Pancreas (tissue), 10 donors: ENCODE results near the gene ZDHHC7. TPM values are rescaled to one million over a fixed set of nuclear protein-coding genes. Genes with fewer than 3 reads are reported as not detected.

Source experiments
- ATAC-seq, 4 donors: fragments of 200-7000 bp; cut with Tn5 transposase; one replicate each; pipeline versions ENCODE4 v1.8.0 to v1.9.1; 2020; ENCODE audit warnings: mild to moderate bottlenecking in 4 of 4, moderate library complexity in 4 of 4
- DNase-seq, 6 donors: peaks; one replicate each; pipeline ENCODE4 v3.0.0-alpha.2; 2020
- FAIRE-seq: peaks from 2 replicates; lab custom pipeline; 2012; peaks lifted over from hg19 to GRCh38; lab: Jason Lieb, UNC
- H3K27ac ChIP-seq, 4 donors: fragments of 200-600 bp; sonication (generic); 1 replicate in 3 of 4; 2 replicates in 1 of 4; pipeline versions ENCODE4 v1.5.0 to v1.8.0; 2020
- H3K27me3 ChIP-seq, 4 donors: fragments of 200-600 bp; one replicate each; pipeline ENCODE4 v1.8.0; 2021
- H3K36me3 ChIP-seq, 3 donors: fragments of 200-600 bp; sonication (generic) in 1 of 3; one replicate each; pipeline versions ENCODE4 v1.5.0 to v1.8.0; 2020 to 2021
- H3K4me1 ChIP-seq, 3 donors: fragments of 200-600 bp; one replicate each; pipeline ENCODE4 v1.8.0; 2021
- H3K4me3 ChIP-seq, 4 donors: fragments of 200-600 bp; sonication (generic) in 2 of 4; one replicate each; pipeline versions ENCODE4 v1.5.0 to v1.8.0; 2020 to 2021
- H3K9me3 ChIP-seq, 4 donors: fragments of 200-600 bp; one replicate each; pipeline ENCODE4 v1.8.0; 2021
- CTCF ChIP-seq, 4 donors: fragments of 200-600 bp; sonication (generic) in 3 of 4; IDR thresholded peaks; one replicate each; pipeline versions ENCODE4 v1.5.0 to v1.8.0; 2021; ENCODE audit warnings: antibody characterized with exemption in 4 of 4
- WGBS, 2 donors: extraction: QIAGEN DNeasy Blood & Tissue Kit; methylation state at CpG; one replicate each; pipeline ENCODE4 v1.1.7; 2013; 5-methylcytosine and 5-hydroxymethylcytosine counted together
- intact Hi-C, 3 donors: fragments of 100-400 bp; cut with DNase I; formaldehyde crosslinking; loops; one replicate each; pipeline versions ENCODE4 v1.11.1 to v1.14.2; 2022
- polyA plus RNA-seq, 2 donors: library from polyadenylated mRNA; stranded (reverse); fragments of 200-250 nt; gene quantifications; one replicate each; pipeline ENCODE4 v1.2.3, GENCODE V29; 2013
- total RNA-seq, 6 donors: library from RNA; stranded (reverse); fragmentation: NEBNext Ultra II Directional in 4 of 6; extraction: Animal tissue kit (Norgen Biotek cat#: 25700) in 4 of 6; gene quantifications; one replicate each; pipeline versions ENCODE4 v1.2.1 to v1.2.4, GENCODE V29; 2021 to 2023
- donor health status: healthy with polysubstance abuse.
- donor health status: DM: no; HTN: no; CAD: no; lungs with moderate emphysema.
- donor health status: DM: no; HTN: no; CAD: no.
- donor health status: control.
- donor health status: control.
- donor health status: Bipolar disorder and iron deficiency.
- donor health status: DM: yes; HTN: yes; CAD: no.
- donor health status: DM: no; HTN: no; CAD: no.
- donor health status: DM: no; HTN: no; CAD: no.
- donor health status: DM: yes; HTN: yes; CAD: no.

ZDHHC7 gene
- total and polyA plus RNA-seq, 8 donors: 10.7 to 28.8 (median 17.9) TPM

GRCh38 chr16:85051683-85052082 lies 40.3 kb upstream of the ZDHHC7 start:
- WGBS, 2 donors: 92 to 93% methylated on average over 8 of the region's 8 CpGs
- ATAC-seq (no peak), DNase-seq (no peak), FAIRE-seq (no peak)
- intact Hi-C loops: no loop called here
- no peak for TF ChIP-seq CTCF (IDR thresholded peaks at IDR 0.05)
- Histone ChIP-seq H3K4me3 (no peak overlapping the region), H3K27me3 (no peaks in the 10 kb centered on the region), H3K9me3 (no peaks in the 10 kb centered on the region), H3K36me3 (no peaks in the 10 kb centered on the region), H3K27ac (no peak overlapping the region), H3K4me1 (peaks cover 0 to 11% (median 4%) of the 10 kb centered on the region in 3 donors)

GRCh38 chr16:85051067-85051581 lies 39.8 kb upstream of the ZDHHC7 start:
- DNase-seq: no peak
- no peaks in the 10 kb centered on the region for H3K36me3 ChIP-seq
- 78% methylated on average over 8 of the region's 8 CpGs for WGBS, 2 donors
- intact Hi-C loops: no loop called here
- peaks cover 0 to 16% (median 4%) of the 10 kb centered on the region in 3 donors for H3K4me1 ChIP-seq
- H3K27me3 ChIP-seq: no peaks in the 10 kb centered on the region
- TF ChIP-seq CTCF (IDR thresholded peaks at IDR 0.05): no peak
- no peak overlapping the region for H3K27ac ChIP-seq
- no peaks in the 10 kb centered on the region for H3K9me3 ChIP-seq
- ATAC-seq: no peak
- no peak for FAIRE-seq
- H3K4me3 ChIP-seq: no peak overlapping the region

DNA sequence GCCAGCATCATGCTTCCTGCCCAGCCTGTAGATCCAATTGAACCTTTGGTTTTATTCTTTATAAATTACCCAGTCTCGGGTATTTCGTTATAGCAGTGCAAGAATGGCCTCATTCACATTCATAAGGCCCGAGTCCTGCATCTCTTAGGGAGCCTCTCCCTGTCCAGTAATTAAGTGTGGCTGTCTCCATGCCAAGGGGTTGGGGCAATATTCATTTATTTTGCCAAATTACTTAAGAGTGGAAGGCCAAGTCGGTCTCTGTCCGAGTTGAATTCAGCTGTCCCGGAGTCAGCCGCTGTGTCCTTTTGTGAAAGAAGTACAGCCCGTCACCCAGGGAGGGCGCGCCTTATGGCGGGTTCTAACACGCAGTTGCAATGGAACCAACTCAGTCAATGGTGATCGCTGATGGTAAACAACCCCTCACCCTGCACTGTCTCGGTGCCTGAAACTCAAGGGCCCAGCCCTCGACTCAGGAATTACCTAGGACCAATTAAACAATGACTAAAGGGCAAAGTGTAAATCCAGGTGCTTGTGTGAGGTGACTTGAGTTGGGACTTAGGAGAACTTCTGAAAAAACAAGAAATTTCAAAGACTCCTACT lies 38.5 kb upstream of the ZDHHC7 start:
- no peak for FAIRE-seq
- intact Hi-C loops: no loop called here
- no peak for ATAC-seq
- Histone ChIP-seq H3K27ac (no peak overlapping the region), H3K27me3 (no peaks in the 10 kb centered on the region), H3K4me3 (no peak overlapping the region), H3K4me1 (peaks cover 0 to 20% (median 4%) of the 10 kb centered on the region in 3 donors), H3K36me3 (no peaks in the 10 kb centered on the region), H3K9me3 (no peaks in the 10 kb centered on the region)
- TF ChIP-seq CTCF (IDR thresholded peaks at IDR 0.05): no peak
- 92 to 96% methylated on average over 15 of the region's 15 CpGs for WGBS, 2 donors
- no peak for DNase-seq

- intact Hi-C loops: no loop called here
- FAIRE-seq (no peak), ATAC-seq (no peak), DNase-seq (no peak)
- 90 to 91% methylated on average over 17 of the region's 17 CpGs for WGBS, 2 donors
- H3K4me1 ChIP-seq: peaks cover 0 to 20% (median 4%) of the 10 kb centered on the region in 3 donors
- H3K4me3 ChIP-seq: no peak overlapping the region
- H3K9me3 ChIP-seq: no peaks in the 10 kb centered on the region
- no peaks in the 10 kb centered on the region for H3K27me3 ChIP-seq
- no peak for TF ChIP-seq CTCF (IDR thresholded peaks at IDR 0.05)
- no peaks in the 10 kb centered on the region for H3K36me3 ChIP-seq
- H3K27ac ChIP-seq: no peak overlapping the region
Observed at GRCh38 chr16:85048921-85049562, 37.7 kb upstream of the ZDHHC7 start.
